GM21576 (cell line): Measurements from ENCODE around the gene TTC39C.
"Not testable (repeated sequence)": the region's sequence is repeated elsewhere in the genome, so short reads cannot be mapped to it uniquely, and the experiment has no call there.

Experiments used
- ATAC-seq: cut with Tn5 transposase; IDR thresholded peaks from one replicate; pipeline ENCODE4 v1.9.1; 2021; ENCODE audit warnings: mild to moderate bottlenecking, moderate library complexity; ENCODE audit not compliant: unreplicated experiment

TTC39C gene

DNA sequence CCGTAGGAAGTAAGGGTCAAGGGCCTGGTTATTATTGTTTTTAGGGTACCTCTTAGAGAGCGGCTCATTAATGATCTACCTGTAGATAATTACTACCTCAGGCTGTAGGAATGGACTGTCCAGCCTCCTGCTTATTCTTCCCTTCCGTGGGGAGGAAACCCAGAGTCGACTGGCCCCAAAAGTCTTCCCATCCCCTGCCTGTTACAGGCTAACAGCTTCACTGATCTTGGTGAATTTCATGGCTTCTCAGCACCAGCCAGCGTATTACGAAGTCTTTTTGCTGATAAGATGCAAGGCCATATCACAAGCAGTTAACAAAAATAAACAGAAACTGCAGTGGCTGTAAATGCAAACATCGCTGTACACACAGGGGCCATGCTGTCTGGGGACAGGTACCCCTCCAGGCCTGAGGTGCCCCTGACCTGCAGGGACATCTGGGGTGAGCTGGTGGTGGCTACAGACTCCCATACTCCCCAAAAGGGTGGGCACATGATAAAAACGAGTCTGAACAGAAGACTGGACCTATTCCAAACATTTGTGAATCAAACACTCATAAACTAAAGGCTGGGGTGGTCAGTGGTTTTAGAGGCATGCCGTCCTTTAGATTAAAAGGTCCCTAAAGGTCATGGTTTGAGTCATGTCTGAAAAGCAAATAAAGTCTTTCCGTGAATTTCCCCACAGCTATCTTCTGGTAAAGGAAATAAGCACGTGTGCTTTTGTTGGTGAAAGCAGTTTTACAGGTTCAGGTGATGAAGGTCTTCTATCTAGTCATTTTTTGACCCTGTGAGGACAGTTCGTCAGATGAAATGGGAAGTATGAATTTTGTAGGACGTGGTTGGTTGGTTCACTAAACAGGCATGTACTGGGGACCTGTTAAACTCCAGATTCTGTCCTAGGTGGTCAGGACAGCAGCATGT lies 36.7 kb downstream of the TTC39C start:
- no peak for ATAC-seq

DNA sequence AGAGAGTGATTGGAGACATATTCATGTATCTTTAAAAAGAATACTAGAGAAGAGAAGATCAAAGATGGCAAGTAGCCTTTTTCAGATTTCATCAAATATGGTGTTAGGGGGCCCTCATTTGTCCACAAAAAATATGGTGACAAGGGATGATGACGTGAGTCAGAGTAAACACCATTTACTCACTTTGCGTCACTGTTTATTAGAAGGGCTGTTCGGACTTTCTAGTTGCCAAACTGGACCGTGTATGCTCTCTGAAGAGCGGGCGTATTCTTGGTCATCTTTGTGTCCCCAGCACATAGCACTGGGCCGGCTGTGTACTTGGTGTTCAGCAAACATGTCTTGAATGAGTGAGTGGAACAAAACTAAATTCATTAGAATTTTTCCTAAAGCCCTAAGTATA lies 37.5 kb downstream of the TTC39C start:
- ATAC-seq = no peak

DNA sequence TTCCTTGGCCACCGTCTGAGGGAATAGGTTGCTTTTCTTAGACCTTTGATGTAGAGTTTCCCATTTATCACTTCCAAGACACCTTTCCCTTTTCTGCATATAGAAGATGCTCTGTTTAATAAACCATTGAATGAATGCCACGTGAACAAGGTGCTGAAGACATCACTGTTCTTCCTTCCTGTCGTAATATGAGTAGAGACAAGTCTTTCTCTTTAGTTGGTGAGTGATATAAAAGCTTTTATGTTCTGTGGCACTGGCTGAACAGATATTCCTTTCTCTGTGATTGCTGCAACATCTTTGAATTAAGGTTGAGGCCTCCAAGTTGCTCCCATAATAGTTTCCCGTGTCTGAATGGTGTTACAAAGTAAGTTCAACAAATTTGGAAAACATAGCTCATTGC lies 38.7 kb downstream of the TTC39C start:
- no peak for ATAC-seq

DNA sequence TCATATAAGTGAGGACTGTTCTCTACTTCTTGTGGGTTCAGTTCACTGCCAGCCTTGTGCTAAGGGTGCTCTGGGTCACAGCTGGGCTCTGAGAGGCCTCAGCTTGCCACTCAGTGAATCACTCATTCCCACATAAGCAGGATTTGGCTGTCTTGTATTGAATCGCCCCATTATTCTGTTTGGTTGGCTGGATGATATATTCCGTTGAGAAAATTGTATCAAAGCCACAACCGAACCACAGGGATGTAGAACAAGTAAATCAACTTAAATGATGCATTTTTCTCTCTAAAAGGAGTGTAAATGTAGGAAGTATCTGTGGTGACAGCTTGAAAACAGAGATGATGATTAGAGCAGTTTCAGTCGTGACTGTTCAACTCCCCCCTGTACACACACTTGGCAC lies 39.6 kb downstream of the TTC39C start:
- no peak for ATAC-seq

DNA sequence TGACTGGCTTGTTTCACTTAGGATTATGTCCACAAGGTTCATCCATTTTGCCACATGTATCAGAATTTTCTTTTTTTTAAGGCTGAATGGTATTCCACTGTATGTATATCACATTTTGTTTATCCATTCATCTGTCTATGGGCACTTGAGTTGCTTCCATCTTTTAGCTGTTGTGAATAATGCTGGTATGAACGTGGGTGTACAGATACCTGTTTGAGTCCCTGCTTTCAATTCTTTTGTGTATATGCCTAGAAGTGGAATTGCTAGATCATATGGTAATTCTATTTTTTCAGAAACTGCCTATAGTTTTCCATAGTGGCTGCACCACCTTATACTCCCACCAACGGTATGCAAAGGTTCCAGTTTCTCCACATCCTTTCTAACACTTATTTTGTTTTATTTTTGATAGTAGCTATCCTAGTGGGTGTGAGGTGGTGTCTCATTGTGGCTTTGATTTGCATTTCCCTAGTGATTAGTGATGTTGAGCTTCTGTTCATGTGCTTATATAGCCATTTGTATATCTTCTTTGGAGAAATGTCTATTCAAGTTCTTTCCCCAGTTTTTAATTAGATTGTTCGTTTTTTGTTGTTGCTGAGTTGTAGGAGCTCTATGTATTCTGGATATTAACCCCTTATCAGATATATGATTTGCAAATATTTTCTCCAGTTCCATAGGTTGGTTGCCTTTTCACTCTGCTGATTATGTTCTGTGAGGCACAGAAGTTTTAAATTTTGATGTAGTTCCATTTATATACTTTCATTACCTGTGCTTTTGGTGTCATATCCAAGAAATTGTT lies 40.7 kb downstream of the TTC39C start:
- no peak for ATAC-seq

DNA sequence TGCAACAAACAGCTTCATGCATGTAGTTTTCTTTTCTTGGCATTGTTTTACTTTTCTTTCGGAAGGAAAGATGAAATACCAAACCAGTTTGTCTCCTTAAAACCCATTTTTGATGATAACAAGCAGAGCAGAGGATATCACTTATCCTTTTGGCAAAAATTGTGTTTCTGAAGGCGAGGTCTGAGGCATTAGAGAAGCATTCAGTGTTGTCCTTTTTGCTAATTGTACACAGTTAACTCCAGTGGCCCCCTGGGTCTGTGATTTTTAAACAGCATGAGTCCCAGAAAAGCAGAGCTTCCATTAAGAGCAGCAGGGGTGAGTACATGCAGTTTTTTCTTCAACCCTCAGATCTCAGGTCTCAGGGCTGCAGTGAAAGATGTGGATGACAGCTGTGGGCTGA lies 41.3 kb downstream of the TTC39C start:
- no peak for ATAC-seq

DNA sequence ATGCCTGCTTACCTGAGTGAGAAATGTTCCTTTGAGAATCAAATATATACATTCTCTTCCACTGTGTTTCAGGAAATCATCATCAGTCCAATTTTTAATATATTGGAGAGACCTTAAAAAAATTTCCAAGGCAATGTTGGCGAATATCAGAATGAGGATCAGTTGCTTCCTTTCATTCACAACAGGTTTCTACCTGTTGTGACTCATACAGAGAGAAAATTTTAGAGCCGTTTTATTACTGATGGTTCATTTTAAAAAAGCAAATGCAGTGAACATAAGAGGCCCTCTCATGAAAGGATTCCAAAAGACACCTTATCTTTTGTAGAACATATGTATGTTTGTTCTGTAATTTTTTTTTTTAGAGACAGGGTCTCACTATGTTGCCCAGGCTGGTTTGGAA lies 42.0 kb downstream of the TTC39C start:
- ATAC-seq = no peak

DNA sequence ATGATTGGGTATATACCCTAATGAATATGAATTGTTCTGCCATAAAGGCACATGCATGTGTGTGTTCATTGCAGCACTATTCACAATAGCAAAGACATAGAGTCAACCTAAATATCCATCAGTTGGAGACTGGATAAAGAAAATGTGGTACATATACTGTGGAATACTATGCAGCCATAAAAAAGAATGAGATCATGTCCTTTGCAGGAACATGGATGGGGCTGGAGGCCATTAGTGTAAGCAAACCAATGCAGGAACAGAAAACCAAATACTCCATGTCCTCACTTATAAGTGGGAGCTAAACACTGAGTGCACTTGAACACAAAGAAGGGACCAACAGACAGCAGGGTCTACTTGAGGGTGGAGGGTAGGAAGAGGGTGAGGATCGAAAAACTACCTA lies 43.2 kb downstream of the TTC39C start:
- ATAC-seq = no peak

DNA sequence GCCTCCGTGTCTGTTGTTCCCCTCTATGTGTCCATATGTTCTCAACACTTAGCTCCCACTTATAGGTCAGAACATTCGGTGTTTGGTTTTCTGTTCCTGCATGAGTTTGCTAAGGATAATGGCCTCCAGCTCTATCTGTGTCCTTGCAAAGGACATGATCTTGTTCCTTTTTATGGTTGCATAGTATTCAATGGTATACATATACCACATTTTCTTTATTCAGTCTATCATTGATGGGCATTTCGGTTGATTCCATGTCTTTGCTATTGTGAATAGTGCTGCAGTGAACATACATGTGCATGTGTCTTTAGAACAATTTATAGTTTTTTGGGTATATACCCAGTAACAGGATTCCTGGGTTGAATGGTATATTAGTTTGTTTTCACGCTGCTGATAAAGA lies 44.8 kb downstream of the TTC39C start:
- not testable (repeated sequence) for ATAC-seq

DNA sequence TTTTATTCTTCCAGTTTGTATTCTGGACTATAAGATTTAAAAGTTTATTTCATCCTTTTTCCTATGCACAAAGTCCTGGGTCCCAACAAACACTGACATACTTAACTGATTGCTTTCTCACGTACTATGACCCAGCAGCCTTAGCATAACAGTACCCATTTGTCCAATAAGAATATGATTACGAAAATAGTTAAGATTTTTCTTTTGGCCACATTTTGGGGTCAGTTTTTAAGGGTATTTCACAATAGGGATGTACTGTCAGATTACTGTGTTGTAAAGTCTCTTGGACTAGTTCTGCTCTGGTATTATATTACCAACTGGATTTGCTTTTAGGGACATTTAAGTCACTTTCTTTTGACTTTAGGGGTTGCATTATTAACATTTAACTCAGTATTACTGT lies 46.1 kb downstream of the TTC39C start:
- no peak for ATAC-seq

DNA sequence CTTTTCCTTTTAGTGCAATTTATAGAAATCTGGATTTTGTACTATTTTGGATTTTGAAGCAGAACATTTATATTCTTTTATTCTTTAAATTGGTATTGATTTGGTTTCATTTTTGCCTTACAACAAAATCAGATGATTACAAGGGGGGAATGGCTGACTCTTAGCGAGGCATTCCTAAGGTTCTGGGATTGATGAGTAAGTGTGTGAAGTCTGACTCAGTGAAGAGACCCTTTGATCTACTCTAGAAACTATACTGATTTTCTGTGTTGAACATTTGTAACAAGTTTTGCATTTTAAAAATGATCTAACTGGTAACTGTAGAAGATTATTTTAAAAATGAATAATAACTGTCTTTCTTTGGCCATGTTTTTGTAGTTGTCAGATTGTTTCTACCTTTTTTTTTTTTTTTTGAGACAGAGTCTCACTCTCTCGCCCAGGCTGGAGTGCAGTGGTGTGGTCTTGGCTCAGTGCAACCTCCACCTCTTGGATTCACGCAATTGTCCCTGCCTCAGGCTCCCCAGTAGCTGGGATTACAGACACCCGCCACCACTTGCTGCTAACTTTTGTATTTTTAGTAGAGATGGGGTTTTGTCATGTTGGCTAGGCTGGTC lies 48.7 kb downstream of the TTC39C start:
- no peak for ATAC-seq

DNA sequence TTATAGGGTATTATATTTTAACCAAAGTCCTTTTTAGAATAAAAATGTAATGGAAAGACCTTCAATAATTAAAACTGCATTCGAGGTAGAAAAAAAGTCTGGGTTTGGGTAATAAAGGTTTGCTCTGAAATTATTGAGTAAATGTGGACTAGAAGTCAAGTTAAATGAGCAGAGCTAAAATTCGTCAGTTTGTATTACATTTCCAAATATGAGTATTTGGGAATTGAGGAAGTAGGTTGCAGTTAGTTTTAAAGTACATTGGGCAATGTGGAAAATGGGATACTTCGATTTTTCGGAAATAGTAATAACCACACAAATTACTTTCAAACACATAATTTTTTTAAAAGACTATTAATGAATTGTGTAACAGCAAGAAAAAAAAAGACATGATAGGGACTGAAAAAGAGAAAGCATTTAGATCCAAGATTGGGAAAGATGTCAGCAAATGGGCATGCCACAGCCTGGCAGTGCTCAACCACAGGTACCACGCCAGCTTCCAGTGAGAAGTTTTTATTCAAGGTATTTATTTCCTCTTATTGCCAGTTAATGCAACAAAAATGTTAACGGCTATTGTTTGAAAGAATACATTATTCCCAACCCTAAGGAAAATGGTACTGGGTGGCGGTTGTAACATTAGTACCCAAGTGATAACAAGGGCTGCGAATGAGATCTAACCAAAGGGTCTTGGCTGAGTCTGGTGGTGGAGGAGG lies 50.0 kb downstream of the TTC39C start:
- no peak for ATAC-seq

DNA sequence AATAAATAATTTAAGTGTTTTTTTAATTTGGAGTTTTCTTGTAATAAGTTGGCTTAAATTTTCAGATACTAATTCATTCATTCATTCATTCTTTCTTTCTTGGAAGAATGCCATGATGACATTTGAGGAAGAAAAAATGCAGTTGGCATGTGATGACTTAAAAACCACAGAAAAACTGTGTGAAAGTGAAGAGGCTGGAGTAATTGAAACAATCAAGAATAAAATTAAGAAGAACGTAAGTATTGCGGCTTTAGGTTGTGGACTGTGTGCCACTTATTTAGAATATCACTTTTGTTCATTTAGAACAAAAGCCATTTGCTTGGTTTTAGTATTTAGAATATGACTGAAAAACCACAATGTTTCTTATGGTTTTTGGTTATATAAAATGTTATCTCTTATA lies 51.4 kb downstream of the TTC39C start:
- no peak for ATAC-seq

DNA sequence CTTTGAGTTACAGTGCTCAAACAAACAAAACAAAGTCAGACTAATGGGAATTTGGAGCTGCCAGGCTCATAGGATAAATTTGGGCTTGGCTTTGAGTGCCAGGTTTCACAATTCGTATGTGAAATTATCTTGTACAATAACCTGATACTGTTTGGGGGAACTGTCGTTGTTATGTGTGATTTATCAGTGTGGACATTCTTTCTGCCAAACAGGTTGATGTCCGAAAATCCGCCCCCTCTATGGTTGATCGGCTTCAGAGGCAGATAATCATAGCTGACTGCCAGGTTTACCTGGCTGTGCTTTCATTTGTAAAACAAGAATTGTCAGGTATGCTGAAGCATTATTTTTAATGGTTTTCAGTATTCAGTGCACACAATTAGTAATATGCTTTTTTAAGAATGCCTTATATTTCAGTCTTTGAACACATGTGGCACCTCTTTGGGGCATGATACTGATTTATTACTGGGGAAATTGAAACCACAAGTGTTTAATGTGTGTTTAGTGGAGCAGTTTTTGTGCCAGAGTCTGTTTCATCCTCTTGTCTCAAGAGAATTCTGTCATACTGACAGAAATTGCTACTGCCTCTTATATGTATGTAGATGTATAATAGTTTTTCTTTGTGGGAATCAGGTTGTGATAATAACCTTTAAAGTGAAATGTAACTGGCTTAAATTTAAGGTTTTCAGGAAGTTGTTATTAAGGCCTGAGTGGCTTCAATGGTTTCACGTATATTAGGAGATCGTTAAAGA lies 54.6 kb downstream of the TTC39C start:
- ATAC-seq = no peak

DNA sequence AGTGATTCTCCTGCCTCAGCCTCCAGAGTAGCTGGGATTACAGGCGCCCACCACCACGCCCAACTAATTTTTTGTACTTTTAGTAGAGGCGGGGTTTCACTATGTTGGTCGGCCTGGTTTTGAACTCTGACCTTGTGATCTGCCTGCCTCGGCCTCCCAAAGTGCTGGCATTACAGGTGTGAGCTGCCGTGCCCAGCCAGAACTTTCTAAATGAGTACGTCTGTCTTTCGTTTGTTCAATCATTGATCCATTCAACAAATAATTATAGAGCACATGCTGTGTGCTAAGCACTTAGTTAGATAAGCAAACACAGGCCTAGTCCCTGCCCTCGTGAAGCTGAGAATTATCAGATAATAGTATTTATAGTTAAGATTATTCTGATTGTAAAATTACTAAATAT lies 56.5 kb downstream of the TTC39C start:
- ATAC-seq = no peak

DNA sequence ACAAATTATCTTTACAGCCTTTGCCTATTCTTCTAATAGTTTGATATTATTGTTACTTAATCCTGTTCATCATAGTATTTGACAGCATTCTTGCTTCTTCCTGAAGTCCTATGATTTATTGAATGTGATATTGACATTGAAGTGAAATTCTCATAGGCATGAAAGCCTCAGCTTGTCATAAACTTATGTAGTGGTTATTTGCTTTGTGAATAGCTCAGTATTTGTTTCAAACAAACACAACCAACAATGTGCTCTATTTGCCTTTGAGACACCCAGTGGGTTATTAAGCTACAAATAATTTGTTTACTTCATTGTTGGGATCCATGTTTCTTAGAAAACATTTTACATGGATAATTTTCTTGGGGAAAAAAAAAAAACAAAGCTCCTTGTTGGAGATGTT lies 57.2 kb downstream of the TTC39C start:
- ATAC-seq = no peak

DNA sequence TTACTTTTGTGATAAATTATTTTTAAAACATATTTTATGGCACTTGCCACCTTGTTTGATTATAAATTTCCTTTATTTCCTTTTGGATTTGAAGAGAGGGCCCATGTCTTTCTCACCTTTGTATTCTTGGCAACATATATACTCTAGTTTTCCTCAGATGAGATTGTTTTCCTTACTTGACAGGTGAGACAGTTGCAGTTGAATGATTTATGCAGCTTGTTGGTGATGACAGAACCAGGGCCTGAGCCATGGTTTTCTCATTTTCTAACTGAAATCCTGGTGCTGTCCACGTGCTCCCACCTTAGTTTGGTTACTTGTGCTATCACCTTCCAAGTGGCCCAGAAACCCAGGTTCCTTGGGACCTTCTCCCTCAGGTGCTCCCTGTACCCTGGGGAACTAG lies 58.2 kb downstream of the TTC39C start:
- no peak for ATAC-seq

DNA sequence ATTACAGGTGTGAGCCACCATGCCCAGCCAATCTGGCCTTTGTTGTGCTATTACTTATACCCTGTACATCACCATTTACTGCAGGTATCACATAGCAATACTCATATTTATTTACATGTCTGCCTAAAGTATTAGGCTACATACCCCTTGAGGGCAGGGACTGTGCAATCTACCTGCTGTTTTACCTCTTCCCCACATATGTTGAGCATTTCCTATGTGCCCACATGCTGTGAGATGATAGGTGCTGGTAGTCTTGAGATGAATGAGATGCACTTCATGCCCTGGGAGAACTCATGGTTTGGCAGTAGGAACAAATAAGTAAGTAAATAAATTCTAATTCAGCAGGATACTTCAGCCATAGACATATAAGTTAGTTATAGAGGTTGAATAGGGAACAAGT lies 59.2 kb downstream of the TTC39C start:
- no peak for ATAC-seq

DNA sequence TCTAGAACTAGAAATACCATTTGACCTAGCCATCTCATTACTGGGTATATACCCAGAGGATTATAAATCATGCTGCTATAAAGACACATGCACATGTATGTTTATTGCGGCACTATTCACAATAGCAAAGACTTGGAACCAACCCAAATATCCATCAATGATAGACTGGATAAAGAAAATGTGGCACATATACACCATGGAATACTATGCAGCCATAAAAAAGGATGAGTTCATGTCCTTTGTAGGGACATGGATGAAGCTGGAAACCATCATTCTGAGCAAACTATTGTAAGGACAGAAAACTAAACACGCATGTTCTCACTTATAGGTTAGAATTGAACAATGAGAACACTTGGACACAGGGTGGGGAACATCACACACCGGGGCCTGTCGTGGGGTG lies 60.2 kb downstream of the TTC39C start:
- ATAC-seq = not testable (repeated sequence)
